GM19372 (cell line): Measurements from ENCODE around the gene CLHC1.
A peak's percentile ranks its signal among the peaks of the same experiment; 100 is the strongest.
"Not testable (repeated sequence)": the region's sequence is repeated elsewhere in the genome, so short reads cannot be mapped to it uniquely, and the experiment has no call there.

ENCODE experiments used
- ATAC-seq: cut with Tn5 transposase; IDR thresholded peaks from one replicate; pipeline ENCODE4 v1.9.1; 2021; ENCODE audit warnings: mild to moderate bottlenecking, low read depth, moderate library complexity; ENCODE audit not compliant: unreplicated experiment

The CLHC1 gene

GRCh38 chr2:55155206-55155605 lies 76.9 kb downstream of the CLHC1 start:
- ATAC-seq, result no peak

GRCh38 chr2:55154525-55155030 lies 77.5 kb downstream of the CLHC1 start:
- no peak for ATAC-seq

GRCh38 chr2:55153584-55154299 lies 78.4 kb downstream of the CLHC1 start:
- no peak for ATAC-seq

GRCh38 chr2:55152475-55153412 lies 79.3 kb downstream of the CLHC1 start:
- no peak for ATAC-seq

GRCh38 chr2:55151733-55152433 lies 80.2 kb downstream of the CLHC1 start:
- ATAC-seq, result no peak

GRCh38 chr2:55150834-55151233 lies 81.3 kb downstream of the CLHC1 start:
- ATAC-seq, result peak; percentile 69

GRCh38 chr2:55148269-55148668 lies 83.8 kb downstream of the CLHC1 start:
- ATAC-seq, result no peak

- no peak for ATAC-seq
Measured at GRCh38 chr2:55147531-55147930, 84.6 kb downstream of the CLHC1 start.

- no peak for ATAC-seq
Measured at GRCh38 chr2:55147041-55147440, 85.1 kb downstream of the CLHC1 start.

GRCh38 chr2:55146263-55146662 lies 85.8 kb downstream of the CLHC1 start:
- ATAC-seq, result no peak

- no peak for ATAC-seq
Measured at GRCh38 chr2:55144922-55145820, 86.9 kb downstream of the CLHC1 start.

GRCh38 chr2:55143706-55144105 lies 88.4 kb downstream of the CLHC1 start:
- not testable (repeated sequence) for ATAC-seq

GRCh38 chr2:55142518-55142917 lies 89.6 kb downstream of the CLHC1 start:
- no peak for ATAC-seq

- no peak for ATAC-seq
Measured at GRCh38 chr2:55141572-55142413, 90.3 kb downstream of the CLHC1 start.

GRCh38 chr2:55140316-55141219 lies 91.5 kb downstream of the CLHC1 start:
- ATAC-seq, result no peak

- no peak for ATAC-seq
Measured at GRCh38 chr2:55139305-55139704, 92.8 kb downstream of the CLHC1 start.

GRCh38 chr2:55138882-55139229 lies 93.2 kb downstream of the CLHC1 start:
- no peak for ATAC-seq
